HepG2 (cell line): ENCODE data around the gene CFAP97. TPM values are rescaled to one million over a fixed set of nuclear protein-coding genes. Genes with fewer than 3 reads are reported as not detected.

Experiments
- ATAC-seq: fragments of 200-7000 bp; cut with Tn5 transposase; 3 replicates; pipeline ENCODE4 v1.9.1; 2020; ENCODE audit warnings: mild to moderate bottlenecking, moderate library complexity
- Bru-seq: library from RNA; stranded (reverse); fragments of 400-500 nt; gene quantifications from one replicate; lab custom pipeline; 2021; lab: Mats Ljungman, UMichigan
- BruChase-seq, 2 experiments: library from RNA; stranded (reverse); fragments of 400-500 nt; gene quantifications; one replicate each; lab custom pipeline; 2021; lab: Mats Ljungman, UMichigan
- BruUV-seq: library from RNA; stranded (reverse); fragments of 400-500 nt; replicated peaks from 2 replicates; lab custom pipeline; 2021; lab: Mats Ljungman, UMichigan
- CTCF ChIA-PET: fragments of 300-600 bp; formaldehyde crosslinking; extraction: SDS; loops from one replicate; lab custom pipeline; 2021; ENCODE audit warnings: low total read pairs, inconsistent platforms, low intra/inter-chr PET ratio; lab: Yijun Ruan, JAX
- POLR2A ChIA-PET: fragments of 350-600 bp; sonication (Branson Sonifier 250); formaldehyde crosslinking; loops from one replicate; lab custom pipeline; 2020; ENCODE audit warnings: antibody characterized with exemption, inconsistent platforms; lab: Yijun Ruan, JAX
- DNase-seq: peaks from one replicate; pipeline ENCODE4 v3.0.0-alpha.2; 2015; ENCODE audit warnings: low spot score
- FAIRE-seq: peaks from 3 replicates; lab custom pipeline; 2011; peaks lifted over from hg19 to GRCh38; lab: Jason Lieb, UNC
- H2AFZ ChIP-seq: one replicate; pipeline ENCODE4 v1.6.1; 2011; ENCODE audit warnings: low read length, inconsistent platforms
- H3K27ac ChIP-seq: fragments of 300-600 bp; 3 replicates; pipeline ENCODE4 v1.8.0; 2011; ENCODE audit warnings: mixed run types, mild to moderate bottlenecking, mixed read lengths, low read length, inconsistent platforms; ENCODE audit not compliant: insufficient read depth; ENCODE audit errors: extremely low read length
- H3K27me3 ChIP-seq, 2 experiments: fragments of 200-600 bp in 1 of 2; 2 replicates in 1 of 2; 3 replicates in 1 of 2; pipeline versions ENCODE4 v1.6.0 to v1.8.0; 2011; ENCODE audit warnings: low read length in 2 of 2, mild to moderate bottlenecking in 2 of 2, moderate library complexity in 2 of 2, inconsistent platforms in 1 of 2; ENCODE audit not compliant: insufficient read depth in 2 of 2, control insufficient read depth in 1 of 2
- H3K36me3 ChIP-seq, 2 experiments: fragments of 200-600 bp in 1 of 2; replicated peaks in 1 of 2; 2 replicates in 1 of 2; 3 replicates in 1 of 2; pipeline versions ENCODE4 v1.5.1 to v1.8.0; 2011; ENCODE audit warnings: low read length in 2 of 2, inconsistent platforms in 1 of 2; ENCODE audit not compliant: insufficient read depth in 2 of 2, control insufficient read depth in 1 of 2
- H3K4me1 ChIP-seq: 2 replicates; pipeline ENCODE4 v1.5.1; 2012; ENCODE audit warnings: low read length, inconsistent platforms; ENCODE audit not compliant: insufficient read depth
- H3K4me2 ChIP-seq: 2 replicates; pipeline ENCODE4 v1.6.0; 2011; ENCODE audit warnings: low read depth, low read length, inconsistent platforms
- H3K4me3 ChIP-seq, 3 experiments: fragments of 200-600 bp in 1 of 3; sonication (generic), shearing (Covaris generic) in 1 of 3; replicated peaks in 1 of 3; 2 replicates each; pipeline ENCODE4 v1.5.1; 2011 to 2016; ENCODE audit warnings: low read length in 3 of 3, inconsistent platforms in 2 of 3, low read depth in 2 of 3, mild to moderate bottlenecking in 2 of 3, control low read depth in 1 of 3, mixed read lengths in 1 of 3; ENCODE audit not compliant: insufficient read depth in 1 of 3
- H3K79me2 ChIP-seq: one replicate; pipeline ENCODE4 v1.6.1; 2011; ENCODE audit warnings: low read length, inconsistent platforms; ENCODE audit not compliant: insufficient read depth
- H3K9ac ChIP-seq: 2 replicates; pipeline ENCODE4 v1.6.0; 2011; ENCODE audit warnings: mild to moderate bottlenecking, low read depth, low read length, inconsistent platforms; ENCODE audit not compliant: insufficient read depth
- H3K9me3 ChIP-seq: 2 replicates; pipeline ENCODE4 v1.5.1; 2012; ENCODE audit warnings: mild to moderate bottlenecking, low read length
- H4K20me1 ChIP-seq: 2 replicates; pipeline ENCODE4 v1.6.0; 2011; ENCODE audit warnings: inconsistent platforms, mild to moderate bottlenecking, low read length, moderate library complexity; ENCODE audit not compliant: insufficient read depth
- ATM ChIP-seq: fragments of 450-650 bp; IDR thresholded peaks from 2 replicates; pipeline ENCODE4 v1.7.1; 2017; ENCODE audit warnings: mild to moderate bottlenecking, borderline replicate concordance
- CENPX ChIP-seq: sonication (generic); formaldehyde crosslinking; IDR thresholded peaks from 2 replicates; pipeline ENCODE4 v1.9.0; 2021; ENCODE audit warnings: mild to moderate bottlenecking, missing genetic modification reagents, moderate library complexity
- GFI1 ChIP-seq: sonication (generic); formaldehyde crosslinking; IDR thresholded peaks from 2 replicates; pipeline ENCODE4 v1.5.0; 2020; ENCODE audit warnings: missing genetic modification reagents, mild to moderate bottlenecking, borderline replicate concordance
- POLR2G ChIP-seq: fragments of 200-400 bp; formaldehyde crosslinking; IDR thresholded peaks from 2 replicates; pipeline ENCODE4 v1.6.1; 2018; ENCODE audit warnings: mild to moderate bottlenecking, low read depth, low read length, moderate library complexity
- PRDM15 ChIP-seq: sonication (generic); formaldehyde crosslinking; IDR thresholded peaks from 2 replicates; pipeline ENCODE4 v1.4.0; 2020; ENCODE audit warnings: missing genetic modification reagents
- RARA ChIP-seq: IDR thresholded peaks from 2 replicates; pipeline ENCODE4 v1.6.1; 2016; ENCODE audit warnings: missing genetic modification reagents, missing compliant biosample characterization
- SYNCRIP ChIP-seq: fragments of 200-400 bp; formaldehyde crosslinking; IDR thresholded peaks from 2 replicates; pipeline ENCODE4 v1.6.1; 2018; ENCODE audit warnings: mild to moderate bottlenecking, low read depth, low read length; ENCODE audit not compliant: insufficient read depth
- TEAD2 ChIP-seq: sonication (generic); formaldehyde crosslinking; IDR thresholded peaks from 2 replicates; pipeline ENCODE4 v1.9.0; 2021; ENCODE audit warnings: missing genetic modification reagents
- TMF1 ChIP-seq: sonication (generic); formaldehyde crosslinking; IDR thresholded peaks from 2 replicates; pipeline ENCODE4 v1.8.1; 2022; ENCODE audit warnings: low read depth, missing genetic modification reagents
- TOPORS ChIP-seq: sonication (generic); formaldehyde crosslinking; IDR thresholded peaks from 2 replicates; pipeline ENCODE4 v1.8.0; 2023; ENCODE audit warnings: mild to moderate bottlenecking, missing genetic modification reagents
- ZNF24 ChIP-seq: fragments of 450-650 bp; IDR thresholded peaks from 2 replicates; pipeline ENCODE4 v1.6.1; 2017; ENCODE audit warnings: antibody characterized with exemption, mild to moderate bottlenecking
- ZNF317 ChIP-seq: sonication (generic); formaldehyde crosslinking; IDR thresholded peaks from 2 replicates; pipeline ENCODE4 v1.5.0; 2020; ENCODE audit warnings: mild to moderate bottlenecking, missing genetic modification reagents
- ZNF33B ChIP-seq: sonication (generic); formaldehyde crosslinking; IDR thresholded peaks from 2 replicates; pipeline ENCODE4 v1.5.1; 2020; ENCODE audit warnings: mild to moderate bottlenecking, missing genetic modification reagents
- ZNF34 ChIP-seq: sonication (generic); formaldehyde crosslinking; IDR thresholded peaks from 2 replicates; pipeline ENCODE4 v1.4.0; 2020; ENCODE audit warnings: mild to moderate bottlenecking, missing genetic modification reagents, borderline replicate concordance
- ZNF816 ChIP-seq: sonication (generic); formaldehyde crosslinking; IDR thresholded peaks from 2 replicates; pipeline ENCODE4 v1.8.0; 2022; ENCODE audit warnings: missing genetic modification reagents, mild to moderate bottlenecking, borderline replicate concordance
- WGBS: methylation state at CpG from one replicate; pipeline ENCODE4 v1.1.6; 2017; ENCODE audit warnings: low lambda C conversion rate; 5-methylcytosine and 5-hydroxymethylcytosine counted together
- in situ Hi-C: cut with HindIII; loops from 2 replicates; pipeline ENCODE4 v1.10.0; 2017; ENCODE audit warnings: low pct_unique_long_range_greater_than_20kb; ENCODE audit not compliant: extremely low pct_ligation_motif_present
- intact Hi-C: fragments of 100-400 bp; cut with micrococcal nuclease; formaldehyde crosslinking; loops from one replicate; pipeline ENCODE4 v1.10.0; 2022; ENCODE audit not compliant: unreplicated experiment
- long read RNA-seq, 2 experiments: library from RNA in 1 of 2; library from polyadenylated mRNA in 1 of 2; stranded (forward) in 1 of 2; unstranded in 1 of 2; transcript quantifications; one replicate each; pipeline ENCODE4 v2.0.0, GENCODE V29; 2019 to 2022
- polyA minus RNA-seq, 3 experiments: library from RNA; depleted of rRNA, polyadenylated mRNA; stranded (reverse); fragments of >200 nt; gene quantifications; 2 replicates each; pipeline ENCODE4 v1.2.3, GENCODE V29; 2011; ENCODE audit warnings: low replicate concordance in 1 of 3
- polyA plus RNA-seq, 8 experiments: library from polyadenylated mRNA; depleted of rRNA in 3 of 8; stranded (reverse) in 7 of 8; unstranded in 1 of 8; fragments of >200 nt; fragmentation: Illumina TruSeq in 4 of 8; extraction: Trizol in 4 of 8; gene quantifications; 2 replicates each; pipeline versions ENCODE4 v1.2.1 to v1.2.3, GENCODE V29; 2011 to 2016; ENCODE audit warnings: low read depth in 4 of 8, missing spikeins in 1 of 8, mixed read lengths in 1 of 8; ENCODE audit not compliant: insufficient read depth in 1 of 8
- total RNA-seq, 5 experiments: library from RNA; depleted of rRNA; stranded (reverse); fragments of >200 nt; fragmentation: Illumina TruSeq; extraction: Trizol; gene quantifications; 2 replicates each; pipeline ENCODE4 v1.2.3, GENCODE V29; 2016; ENCODE audit warnings: low read depth in 1 of 5

Gene CFAP97
- total RNA-seq (2016; rRNA removed; fragmentation: Illumina TruSeq; extraction: Trizol) (44.4 and 67.9 TPM in 2 replicates), polyA plus RNA-seq (2011; rRNA removed) (22.6 and 32.1 TPM in 2 replicates), polyA minus RNA-seq (2011; rRNA and poly(A)+ RNA removed; ENCODE audit: low replicate concordance) (9.1 and 15.6 TPM in 2 replicates), Bru-seq, nascent RNA (percentile 89 among the genes with signal in this experiment), BruChase-seq, experiment 1, labeled RNA remaining after a 6-hour chase (percentile 93 among the genes with signal in this experiment), BruChase-seq, experiment 2, labeled RNA remaining after a 2-hour chase (percentile 87 among the genes with signal in this experiment)
- 10.4 and 12.7 TPM in 2 replicates for total RNA-seq (2016; cell fraction: cytosol; rRNA removed; fragmentation: Illumina TruSeq; extraction: Trizol; ENCODE audit: low read depth)
- 44.5 and 66.3 TPM in 2 replicates for total RNA-seq (2016; cell fraction: insoluble cytoplasmic fraction; rRNA removed; fragmentation: Illumina TruSeq; extraction: Trizol)
- total RNA-seq (2016; cell fraction: membrane; rRNA removed; fragmentation: Illumina TruSeq; extraction: Trizol), result 34.3 and 42.9 TPM in 2 replicates
- 29.7 and 33.6 TPM in 2 replicates for total RNA-seq (2016; cell fraction: nucleus; rRNA removed; fragmentation: Illumina TruSeq; extraction: Trizol)
- polyA plus RNA-seq (2011; cell fraction: cytosol; rRNA removed), result 11.1 and 19.6 TPM in 2 replicates
- polyA plus RNA-seq (2011; cell fraction: nucleus; rRNA removed), result 8.6 and 13.8 TPM in 2 replicates
- 26.2 and 40.6 TPM in 2 replicates for polyA plus RNA-seq (2012)
- 3.5 and 4.6 TPM in 2 replicates for polyA plus RNA-seq (2016; cell fraction: cytosol; fragmentation: Illumina TruSeq; extraction: Trizol; ENCODE audit: low read depth)
- polyA plus RNA-seq (2016; cell fraction: insoluble cytoplasmic fraction; fragmentation: Illumina TruSeq; extraction: Trizol; ENCODE audit: low read depth), result 49.3 and 51.9 TPM in 2 replicates
- 14.3 and 17.2 TPM in 2 replicates for polyA plus RNA-seq (2016; cell fraction: membrane; fragmentation: Illumina TruSeq; extraction: Trizol; ENCODE audit: low read depth)
- polyA plus RNA-seq (2016; cell fraction: nucleus; fragmentation: Illumina TruSeq; extraction: Trizol; ENCODE audit: insufficient read depth, low read depth), result 25.5 and 26.7 TPM in 2 replicates
- polyA minus RNA-seq (2011; cell fraction: cytosol; rRNA and poly(A)+ RNA removed), result 25.9 and 35.6 TPM in 2 replicates
- polyA minus RNA-seq (2011; cell fraction: nucleus; rRNA and poly(A)+ RNA removed), result 51.6 and 68.6 TPM in 2 replicates
- long read RNA-seq, experiment 1, full-length matches to known transcripts, result 2 of 41 reads
- long read RNA-seq, experiment 1, partial matches to known transcripts, result 32 of 41 reads
- long read RNA-seq, experiment 1, other reads (novel, unspliced or antisense), result 7 of 41 reads
- long read RNA-seq, experiment 2, full-length matches to known transcripts, result 5 of 52 reads
- long read RNA-seq, experiment 2, partial matches to known transcripts, result 1 of 52 reads
- long read RNA-seq, experiment 2, other reads (novel, unspliced or antisense), result 46 of 52 reads

GRCh38 chr4:185203486-185204237 is at the start of gene CFAP97:
Gene CFAP97 (minus strand): TSS chr4:185204000. CDS start chr4:185191196, 12,804 bp downstream.
- peak within 1 kb of the TSS; percentile 96 for H3K27ac ChIP-seq
- DNase-seq (peak; percentile 65), ATAC-seq (peak; percentile 73), FAIRE-seq (no peak)
- 0% methylated on average over 11 of the region's 103 CpGs for WGBS
- ChIA-PET CTCF (no interaction called here), POLR2A (interaction anchor here (1.5 kb wide), 1 partner anchor 13 kb away, joined by 3 read pairs; no protein-coding TSS in a partner anchor)
- intact Hi-C loops, result loop anchor here (5.0 kb wide), 2 partner anchors 61 to 194 kb away; partner anchors contain the start of genes ANKRD37, LRP2BP and SLC25A4
- no peaks in the 10 kb centered on the region for H3K9me3 ChIP-seq
- H3K27me3 ChIP-seq, result no peaks in the 10 kb centered on the region
- BruUV-seq, result no TSS peak
- peaks cover 0 to 5% of the 10 kb centered on the region in 2 experiments; a peak in 1 of 5 replicates for H3K36me3 ChIP-seq
- peak within 1 kb of the TSS; percentile 98 for H3K4me2 ChIP-seq
- in situ Hi-C loops, result no loop called here
- peaks cover 55% of the 10 kb centered on the region for H3K4me1 ChIP-seq
- H3K9ac ChIP-seq, result peak within 1 kb of the TSS; percentile 97
- no peak within 1 kb of the TSS for H2AFZ ChIP-seq
- H4K20me1 ChIP-seq, result no peaks in the 10 kb centered on the region
- peaks cover 42% of the 10 kb centered on the region for H3K79me2 ChIP-seq
- H3K4me3 ChIP-seq, result peak within 1 kb of the TSS; percentile 66 to 82 (median 73)
- TF ChIP-seq CENPX (CRISPR knock-in tag), result no peak
- TF ChIP-seq GFI1 (CRISPR knock-in tag), result peak; percentile 49; the same call in 1 of the 2 replicates
- TF ChIP-seq RARA (CRISPR knock-in tag), result no peak; the same call in 1 of the 2 replicates
- TF ChIP-seq ATM, result no peak
- TF ChIP-seq TMF1 (CRISPR knock-in tag), result peak; percentile 98
- no peak for TF ChIP-seq SYNCRIP
- TF ChIP-seq ZNF816, result peak; percentile 15; the same call in 1 of the 2 replicates
- TF ChIP-seq POLR2G, result peak; percentile 71
- TF ChIP-seq ZNF33B (CRISPR knock-in tag), result no peak; the same call in 1 of the 2 replicates
- no peak for TF ChIP-seq ZNF317 (CRISPR knock-in tag)
- TF ChIP-seq PRDM15 (CRISPR knock-in tag), result 0 out of 2 replicates have a peak, but pooled peaks have one; percentile 11
- TF ChIP-seq TOPORS, result peak; percentile 97; the same call in 1 of the 2 replicates
- TF ChIP-seq ZNF34 (CRISPR knock-in tag), result no peak
- no peak for TF ChIP-seq TEAD2 (CRISPR knock-in tag)
- no peak for TF ChIP-seq ZNF24
